ENCODE data around the gene ARHGAP24.

Gene ARHGAP24

GRCh38 chr4:85747882-85748491 is 273.0 kb downstream of the ARHGAP24 start:
- DNase-seq, result no peak

- no peak for DNase-seq
These were observed 273.7 kb downstream of the ARHGAP24 start for GRCh38 chr4:85748654-85749053.

GRCh38 chr4:85751866-85752265 is 276.9 kb downstream of the ARHGAP24 start:
- DNase-seq, result no peak

DNA sequence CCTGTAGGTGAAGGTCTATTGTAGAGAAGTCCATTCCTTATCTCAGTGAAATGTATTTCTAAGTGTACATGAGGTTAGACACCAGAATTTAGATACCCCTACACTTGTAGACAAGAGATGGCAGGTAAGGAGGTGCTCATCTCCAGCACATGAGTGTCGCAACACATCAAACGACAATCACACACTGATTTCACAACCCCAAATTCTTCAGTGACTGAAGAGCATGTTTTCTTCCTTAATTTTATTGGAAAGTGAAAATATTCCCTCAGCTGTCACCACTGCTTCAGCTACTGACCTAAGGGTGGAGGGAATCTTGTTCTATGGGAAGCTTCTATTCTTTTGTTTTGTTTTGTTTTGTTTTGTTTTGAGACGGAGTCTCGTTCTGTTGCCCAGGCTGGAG is 280.3 kb downstream of the ARHGAP24 start:
- no peak for DNase-seq

- no peak for DNase-seq
These were observed 282.0 kb downstream of the ARHGAP24 start for GRCh38 chr4:85756938-85757337.

DNA sequence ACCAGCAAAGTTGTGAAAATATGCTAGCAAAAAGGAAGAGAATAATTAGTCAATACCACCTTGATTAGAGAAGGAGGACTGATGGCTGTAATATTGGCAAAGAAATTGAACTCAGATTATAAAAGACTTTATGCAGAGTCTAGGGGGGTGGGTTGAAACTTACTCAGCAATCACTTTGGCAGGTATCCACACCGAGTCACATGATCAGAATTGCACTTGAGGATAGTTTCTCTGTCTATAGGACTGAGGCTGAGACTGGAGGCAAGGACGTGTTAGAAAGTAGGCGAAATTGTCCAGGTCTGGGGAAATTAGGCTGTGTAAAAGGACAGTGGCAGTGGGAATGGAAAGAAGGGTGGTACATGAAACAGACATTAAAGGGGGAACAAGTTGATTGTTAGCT is 284.4 kb downstream of the ARHGAP24 start:
- no peak for DNase-seq

- no peak for DNase-seq
These were observed 285.6 kb downstream of the ARHGAP24 start for GRCh38 chr4:85760511-85760910.

DNA sequence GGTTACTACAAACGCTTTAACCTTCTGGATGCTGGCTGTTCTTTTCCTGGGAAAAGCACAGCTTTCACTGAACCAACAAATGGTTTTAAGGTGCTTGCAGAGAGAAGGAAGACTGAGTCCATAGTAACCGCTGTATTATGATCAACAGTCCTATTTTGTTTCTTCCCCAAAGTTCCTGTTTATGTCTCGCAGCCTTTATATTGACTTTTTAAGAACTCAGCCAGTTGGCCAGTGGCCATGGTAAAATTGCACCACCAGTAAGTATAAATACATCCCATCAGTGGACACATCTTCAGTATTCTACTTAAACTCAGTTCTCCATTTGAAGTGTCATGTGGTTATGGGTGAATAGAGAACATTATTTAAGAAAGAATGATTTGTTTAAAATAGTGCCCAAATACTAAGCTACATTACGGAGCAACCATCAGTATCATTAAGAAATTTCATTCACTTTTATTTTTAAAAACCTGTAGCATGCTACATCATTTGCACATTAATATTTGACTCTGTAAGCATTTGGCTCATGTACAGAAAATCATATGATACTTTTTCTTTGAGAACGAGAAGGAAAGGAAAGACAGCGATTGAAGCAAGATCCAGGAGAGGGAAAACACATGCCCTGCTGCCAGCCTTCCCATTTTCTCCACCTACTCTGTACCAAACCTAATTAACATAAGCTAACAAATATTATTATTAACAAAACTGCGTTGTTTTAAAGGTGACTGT is 287.0 kb downstream of the ARHGAP24 start:
- DNase-seq, result no peak

GRCh38 chr4:85762529-85762871 is 287.6 kb downstream of the ARHGAP24 start:
- no peak for DNase-seq

DNA sequence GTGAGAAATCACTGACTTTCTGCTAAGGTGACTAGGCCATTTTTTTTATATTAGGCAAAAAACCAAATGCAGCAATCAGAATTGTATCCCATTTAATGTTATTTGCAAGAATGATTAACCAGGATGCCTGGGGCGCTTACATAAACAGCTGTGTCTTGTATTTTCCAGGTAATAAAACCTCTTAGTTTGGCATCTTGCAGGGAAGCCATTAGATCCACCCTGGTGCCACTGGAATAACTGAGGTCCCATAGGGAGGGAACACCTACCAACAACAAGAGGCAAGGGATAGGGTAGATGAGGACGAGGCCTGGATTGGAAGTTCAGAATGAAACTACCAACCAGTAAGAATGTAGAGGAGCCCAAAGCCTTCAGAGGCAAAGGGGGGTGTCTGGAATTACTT is 288.3 kb downstream of the ARHGAP24 start:
- no peak for DNase-seq

- DNase-seq, result no peak
These were observed 292.7 kb downstream of the ARHGAP24 start for GRCh38 chr4:85767649-85768048.

- no peak for DNase-seq
These were observed 294.1 kb downstream of the ARHGAP24 start for GRCh38 chr4:85769009-85769408.

DNA sequence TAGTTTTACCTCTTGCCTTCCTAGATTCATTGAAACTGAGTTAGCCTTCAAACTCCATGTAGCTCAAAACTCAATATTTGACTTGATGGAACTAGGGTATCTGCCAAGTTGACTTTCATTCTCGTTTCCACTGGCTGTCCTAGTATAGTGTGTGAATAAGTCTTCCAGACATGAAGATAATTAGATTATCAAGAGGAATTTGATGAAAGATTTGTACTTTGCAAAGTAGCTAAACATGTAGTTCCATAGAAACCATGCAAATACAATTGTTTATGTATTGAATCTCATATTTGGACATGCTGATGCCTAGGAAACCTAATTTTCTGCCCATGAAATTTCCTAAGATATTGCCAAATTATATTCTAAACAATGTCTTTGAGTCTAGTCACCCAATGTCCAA is 297.5 kb downstream of the ARHGAP24 start:
- DNase-seq, result no peak

- DNase-seq, result no peak
These were observed 298.4 kb downstream of the ARHGAP24 start for GRCh38 chr4:85773372-85773771.

DNA sequence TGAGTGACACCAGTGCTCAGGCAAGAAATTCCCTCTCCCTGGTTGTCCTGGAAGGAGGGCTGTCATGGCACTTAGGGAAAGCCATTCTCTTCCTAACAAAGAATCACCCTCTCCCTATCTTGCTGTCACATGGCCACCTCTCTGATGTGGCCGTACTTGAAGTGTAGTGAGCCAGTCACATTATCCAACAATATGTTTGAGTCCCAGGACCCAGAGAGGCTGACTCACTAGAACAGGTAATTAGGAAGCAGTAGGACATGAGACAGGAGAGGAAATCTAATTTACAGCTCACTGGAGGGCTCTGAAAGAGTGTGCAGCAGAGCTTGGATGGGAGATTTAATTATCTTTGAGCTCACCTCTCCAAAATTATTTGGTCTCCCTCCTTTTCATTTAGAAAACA is 299.1 kb downstream of the ARHGAP24 start:
- DNase-seq, result no peak

- DNase-seq, result no peak
These were observed 299.5 kb downstream of the ARHGAP24 start for GRCh38 chr4:85774489-85774888.

DNA sequence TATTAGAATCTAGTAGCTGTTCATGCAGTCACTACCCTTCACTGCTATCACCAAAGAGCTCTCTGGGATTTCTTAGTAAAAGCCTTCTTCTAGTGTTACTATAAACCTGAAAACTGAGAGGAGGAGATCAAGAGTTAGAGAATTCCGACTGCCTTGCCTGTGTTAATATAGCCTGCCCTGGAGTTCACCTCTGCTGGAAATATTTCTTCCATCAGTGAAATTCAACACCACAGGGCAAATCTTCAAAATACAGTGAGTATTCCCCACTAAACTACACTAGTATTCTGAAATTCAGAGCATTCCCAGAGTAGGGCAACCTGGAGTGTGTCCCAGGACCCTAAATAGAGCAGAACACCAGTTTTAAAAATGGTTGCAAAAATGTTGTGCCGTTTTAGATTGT is 301.1 kb downstream of the ARHGAP24 start:
- DNase-seq, result no peak

DNA sequence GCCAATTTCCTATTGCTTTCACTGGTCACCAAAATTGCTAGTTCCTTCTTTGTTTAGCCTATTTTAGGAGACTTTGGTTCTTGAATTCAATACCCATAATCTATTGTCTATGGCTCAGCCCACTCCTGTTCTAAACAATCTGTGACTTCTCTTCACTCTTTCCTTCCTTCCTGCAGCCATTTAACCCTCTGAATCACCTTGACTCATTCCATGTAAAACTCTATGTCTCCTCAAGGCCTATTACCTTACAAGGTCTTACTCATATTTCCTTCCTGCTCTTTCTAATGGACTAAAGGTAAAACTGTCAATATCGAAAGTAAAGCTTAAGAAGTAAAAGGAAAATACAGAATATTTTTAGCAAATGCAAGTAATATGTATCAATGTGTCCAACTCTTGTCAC is 301.6 kb downstream of the ARHGAP24 start:
- no peak for DNase-seq

- no peak for DNase-seq
These were observed 303.1 kb downstream of the ARHGAP24 start for GRCh38 chr4:85777908-85778631.

- no peak for DNase-seq
These were observed 303.7 kb downstream of the ARHGAP24 start for GRCh38 chr4:85778632-85779131.

DNA sequence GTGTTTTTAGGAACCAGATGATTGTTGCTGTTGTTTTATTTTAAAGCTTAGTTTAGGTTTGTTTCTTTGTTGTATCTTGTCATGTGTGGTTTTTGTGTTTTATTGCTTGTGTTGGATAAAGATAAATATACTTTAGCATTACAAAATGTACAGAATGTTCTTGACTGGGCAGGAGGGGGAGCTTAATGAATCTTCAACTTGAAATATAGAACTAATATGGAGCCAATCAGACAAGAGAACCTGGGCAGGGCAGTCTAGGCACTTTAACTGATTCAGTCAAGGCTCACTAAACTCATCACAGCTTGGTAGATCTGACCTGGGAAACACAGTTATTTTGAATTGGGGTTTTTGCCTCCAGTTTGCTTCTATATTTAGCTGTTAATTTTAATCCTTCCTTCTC is 304.2 kb downstream of the ARHGAP24 start:
- no peak for DNase-seq

GRCh38 chr4:85780664-85781063 is 305.7 kb downstream of the ARHGAP24 start:
- no peak for DNase-seq

- no peak for DNase-seq
These were observed 308.5 kb downstream of the ARHGAP24 start for GRCh38 chr4:85783483-85783882.

- DNase-seq, result no peak
These were observed 308.9 kb downstream of the ARHGAP24 start for GRCh38 chr4:85783900-85784299.

All from stimulated activated naive CD4-positive, alpha-beta T cell treated with Interleukin-2 at 50 U/mL for 16 hours (primary cell).